A549 treated with dexamethasone at 1 μM for 4 hours (cell line): Measurements from ENCODE around the gene CDH23. TPM values are rescaled to one million over a fixed set of nuclear protein-coding genes. Genes with fewer than 3 reads are reported as not detected.

Experiments
- total RNA-seq: library from RNA; stranded (reverse); fragments of 200-300 nt; extraction: Qiagen RNA extraction; gene quantifications from 5 replicates; pipeline ENCODE4 v1.2.3, GENCODE V29; 2022

Gene CDH23
- total RNA-seq, result 2.0 to 3.2 TPM (median 2.6 TPM) in 5 replicates

DNA sequence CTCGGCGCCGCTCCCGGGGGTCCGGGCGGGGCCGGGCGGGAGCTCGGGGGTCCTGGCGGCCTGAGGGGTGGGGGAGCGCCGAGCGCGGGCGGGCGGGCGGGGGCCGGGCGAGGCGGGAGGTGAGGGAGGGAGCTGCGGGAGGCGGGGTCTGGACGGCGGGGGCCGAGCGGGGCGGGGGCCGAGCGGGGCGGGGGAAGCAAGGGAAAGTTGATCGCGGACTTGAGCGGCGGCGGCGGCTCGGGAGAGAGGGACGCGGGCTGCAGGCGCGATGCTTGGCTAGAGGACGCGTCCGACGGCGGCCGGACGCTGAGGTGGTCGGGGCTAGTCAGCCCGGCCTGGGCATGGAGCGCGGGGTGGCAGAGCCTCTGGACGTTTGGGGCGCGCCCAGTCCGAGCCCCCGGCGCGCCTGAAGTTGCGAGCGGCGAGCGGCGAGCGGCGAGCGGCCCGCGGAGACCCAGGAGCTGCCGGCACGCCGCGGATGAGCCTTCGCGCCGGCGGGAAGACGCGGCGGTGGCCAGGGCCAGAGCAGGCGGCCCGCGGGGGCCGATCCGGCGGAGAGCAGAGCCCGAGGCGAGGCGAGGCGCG lies at the start of gene CDH23:
CDH23 (plus strand) TSS at position 210 of the 585 bp plus-strand sequence. CDS start 42,912 bp downstream, outside the sequence.

DNA sequence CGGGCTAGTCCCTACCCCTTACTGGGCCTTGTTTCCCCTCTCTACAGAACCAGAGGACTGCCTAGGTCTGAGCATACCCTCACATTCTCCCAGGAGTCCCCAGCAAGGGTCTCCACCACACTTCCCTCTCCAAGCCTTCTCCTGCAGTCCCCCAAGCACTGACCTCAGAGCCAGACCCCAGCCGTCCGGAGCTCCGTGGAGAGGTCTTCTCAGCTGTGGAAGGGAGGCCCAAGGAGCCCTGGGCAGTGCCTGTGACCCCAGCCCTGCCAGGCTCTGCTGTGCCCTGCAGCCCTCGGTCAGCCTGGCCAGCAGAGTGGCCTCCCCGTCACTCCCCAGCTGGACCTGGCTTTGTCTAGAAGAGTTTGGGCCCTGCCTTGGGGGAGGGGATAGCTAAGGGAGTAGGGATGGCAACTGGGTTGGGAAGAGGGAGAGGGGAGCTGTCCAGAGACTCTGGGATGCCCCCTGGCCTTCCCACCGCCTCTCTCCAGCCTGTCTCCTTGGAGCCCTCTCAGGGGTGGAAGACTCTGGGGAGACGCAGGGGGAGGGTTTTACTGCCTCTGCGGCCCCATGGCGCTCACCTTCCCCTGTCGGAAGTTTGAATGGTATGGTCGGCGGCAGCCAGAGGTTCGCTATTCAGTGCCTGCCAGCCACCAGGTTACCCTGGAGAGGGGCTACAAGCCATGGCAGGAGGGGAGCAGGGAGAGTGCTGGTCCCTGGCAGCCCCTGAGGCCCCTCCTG lies 322.9 kb downstream of the CDH23 start, which contains the start of gene C10orf105:
C10orf105 (minus strand) TSS at position 315 of the 738 bp plus-strand sequence. CDS start 3,441 bp downstream, outside the sequence.

DNA sequence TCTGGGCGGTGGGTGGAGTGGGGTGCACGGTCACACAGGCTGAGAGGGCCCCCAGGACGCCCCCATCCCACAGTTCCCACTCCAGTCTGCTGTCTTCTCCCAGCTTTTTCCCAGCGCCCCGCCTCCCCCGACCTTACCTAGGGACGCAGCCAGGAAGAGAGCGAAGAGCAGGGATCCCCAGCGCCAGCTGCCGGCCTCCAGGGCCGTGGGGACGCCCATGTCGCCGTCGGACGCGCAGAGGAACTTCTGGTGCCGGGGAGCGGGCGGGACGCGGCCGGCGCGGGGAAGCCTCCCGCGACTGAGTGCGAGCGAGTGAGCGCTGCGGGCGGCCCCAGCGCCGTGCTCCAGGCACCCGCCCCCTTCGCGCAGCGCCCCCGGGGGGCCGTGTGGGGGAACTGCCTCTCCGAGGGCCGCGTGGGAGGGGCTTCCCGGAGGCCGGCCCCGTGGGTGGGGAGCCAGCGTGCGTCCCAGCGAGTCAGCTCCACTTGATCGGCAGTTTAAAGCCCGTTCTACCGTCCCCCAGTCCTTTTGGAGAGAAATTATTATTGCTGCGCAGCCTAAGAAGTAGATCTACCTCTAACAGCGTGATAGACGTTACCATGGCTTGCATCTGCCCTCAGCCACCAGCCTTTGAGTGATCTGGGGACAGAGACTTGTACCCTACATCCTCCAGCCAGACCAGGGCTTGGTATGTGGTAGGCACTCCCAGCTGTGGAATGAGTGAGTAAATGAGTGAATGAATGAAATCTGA lies 376.7 kb downstream of the CDH23 start, which contains the start of gene VSIR:
VSIR (minus strand) TSS at position 300 of the 751 bp plus-strand sequence; CDS start at position 219, 81 bp downstream.

DNA sequence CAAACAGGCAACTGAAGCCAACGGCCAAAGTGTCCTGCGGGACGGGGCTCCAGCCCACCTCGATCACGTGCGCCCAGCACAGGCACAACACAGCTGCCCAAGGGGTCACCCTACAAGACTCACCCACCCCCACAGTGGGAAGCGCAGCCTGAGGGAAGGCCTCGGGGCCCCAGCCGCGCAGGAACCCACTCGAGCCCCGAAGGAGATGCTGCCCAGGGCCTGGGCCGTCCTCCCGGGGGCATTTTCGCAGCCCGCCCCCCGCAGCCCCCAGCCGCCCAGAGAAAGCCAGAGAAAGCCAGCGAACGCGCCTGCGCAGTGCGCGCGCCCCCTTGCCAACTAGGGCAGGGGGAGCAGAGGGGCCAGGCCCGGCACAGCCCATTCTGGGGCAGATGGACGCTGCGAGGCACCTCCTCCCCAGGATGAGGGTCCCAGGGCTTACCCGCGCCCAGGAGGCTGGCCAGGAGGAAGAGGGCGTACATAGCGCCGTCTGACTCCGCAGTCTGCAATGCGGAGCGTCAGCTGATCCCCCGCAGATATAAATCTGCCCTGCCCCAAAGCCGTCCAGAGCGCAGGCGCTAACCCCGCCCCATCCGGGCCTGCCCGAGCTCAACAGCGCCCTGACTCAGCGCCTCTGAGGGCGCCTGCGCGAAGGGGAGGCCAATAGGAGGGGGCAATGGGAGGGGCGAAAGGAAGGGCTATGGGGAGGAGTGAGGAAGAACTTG lies 454.2 kb downstream of the CDH23 start, which contains the start of gene PSAP:
PSAP (minus strand) TSS at position 509 of the 722 bp plus-strand sequence; CDS start at position 479, 30 bp downstream.

Other genes with a start within 250 kb of the CDH23 start
- 2.8 to 5.0 TPM (median 4.7 TPM) in 5 replicates for gene UNC5B, start 184.3 kb upstream of the CDH23 start, total RNA-seq
- 26.1 to 33.2 TPM (median 29.7 TPM) in 5 replicates for gene SLC29A3, start 77.7 kb upstream of the CDH23 start, total RNA-seq